Measurements from ENCODE around the gene LIPH. TPM values are rescaled to one million over a fixed set of nuclear protein-coding genes. Genes with fewer than 3 reads are reported as not detected.

The LIPH gene
- total and polyA plus RNA-seq, 10 of the 15 experiments (the other 5 are each of a cell fraction or from before 2014, with no cell fraction given): 2.2 to 11.1 (median 5.4) TPM

- TF ChIP-seq TCF3 (IDR thresholded peaks at IDR 0.05; ENCODE audit: borderline replicate concordance, insufficient read depth, low read depth, low read length): peak; percentile 82; the same call in 1 of the 2 replicates
- no peak for TF ChIP-seq NKRF (conservative IDR thresholded peaks at IDR 0.05)
- TF ChIP-seq, protein P1, sequence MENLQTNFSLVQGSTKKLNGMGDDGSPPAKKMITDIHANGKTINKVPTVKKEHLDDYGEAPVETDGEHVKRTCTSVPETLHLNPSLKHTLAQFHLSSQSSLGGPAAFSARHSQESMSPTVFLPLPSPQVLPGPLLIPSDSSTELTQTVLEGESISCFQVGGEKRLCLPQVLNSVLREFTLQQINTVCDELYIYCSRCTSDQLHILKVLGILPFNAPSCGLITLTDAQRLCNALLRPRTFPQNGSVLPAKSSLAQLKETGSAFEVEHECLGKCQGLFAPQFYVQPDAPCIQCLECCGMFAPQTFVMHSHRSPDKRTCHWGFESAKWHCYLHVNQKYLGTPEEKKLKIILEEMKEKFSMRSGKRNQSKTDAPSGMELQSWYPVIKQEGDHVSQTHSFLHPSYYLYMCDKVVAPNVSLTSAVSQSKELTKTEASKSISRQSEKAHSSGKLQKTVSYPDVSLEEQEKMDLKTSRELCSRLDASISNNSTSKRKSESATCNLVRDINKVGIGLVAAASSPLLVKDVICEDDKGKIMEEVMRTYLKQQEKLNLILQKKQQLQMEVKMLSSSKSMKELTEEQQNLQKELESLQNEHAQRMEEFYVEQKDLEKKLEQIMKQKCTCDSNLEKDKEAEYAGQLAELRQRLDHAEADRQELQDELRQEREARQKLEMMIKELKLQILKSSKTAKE (IDR thresholded peaks at IDR 0.05; ENCODE audit: low read depth, poor library complexity, severe bottlenecking): peak; percentile 86
- TF ChIP-seq TAF1 (IDR thresholded peaks at IDR 0.05; ENCODE audit: borderline replicate concordance, low read depth, low read length): peak; percentile 38; the same call in 1 of the 2 replicates
- TF ChIP-seq EGR1 (IDR thresholded peaks at IDR 0.05; ENCODE audit: borderline replicate concordance in 1 of 2, low read depth in 2 of 2, low read length in 2 of 2): peak in 1 of 2 experiments; percentile 49; a peak in 1 of 3 replicates
- peak; percentile 93 for TF ChIP-seq IKZF1 (conservative IDR thresholded peaks at IDR 0.05)
- no peak for TF ChIP-seq SIN3A (IDR thresholded peaks at IDR 0.05; ENCODE audit: low read depth, low read length)
- TF ChIP-seq RELA (IDR thresholded peaks at IDR 0.05; ENCODE audit: borderline replicate concordance, partially characterized antibody): no peak
- TF ChIP-seq, protein P2, sequence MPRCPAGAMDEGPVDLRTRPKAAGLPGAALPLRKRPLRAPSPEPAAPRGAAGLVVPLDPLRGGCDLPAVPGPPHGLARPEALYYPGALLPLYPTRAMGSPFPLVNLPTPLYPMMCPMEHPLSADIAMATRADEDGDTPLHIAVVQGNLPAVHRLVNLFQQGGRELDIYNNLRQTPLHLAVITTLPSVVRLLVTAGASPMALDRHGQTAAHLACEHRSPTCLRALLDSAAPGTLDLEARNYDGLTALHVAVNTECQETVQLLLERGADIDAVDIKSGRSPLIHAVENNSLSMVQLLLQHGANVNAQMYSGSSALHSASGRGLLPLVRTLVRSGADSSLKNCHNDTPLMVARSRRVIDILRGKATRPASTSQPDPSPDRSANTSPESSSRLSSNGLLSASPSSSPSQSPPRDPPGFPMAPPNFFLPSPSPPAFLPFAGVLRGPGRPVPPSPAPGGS (IDR thresholded peaks at IDR 0.05; ENCODE audit: borderline replicate concordance, insufficient read depth, low read depth, low read length, poor library complexity, severe bottlenecking): peak; percentile 66
- TF ChIP-seq RAD21 (IDR thresholded peaks at IDR 0.05; ENCODE audit: insufficient read depth, low read depth, low read length): peak; percentile 8; the same call in 1 of the 2 replicates
- TF ChIP-seq PAX5 (IDR thresholded peaks at IDR 0.05; ENCODE audit: borderline replicate concordance, low read depth, low read length): no peak; the same call in 1 of the 2 replicates
- no peak for TF ChIP-seq SMAD1 (IDR thresholded peaks at IDR 0.05; ENCODE audit: low read depth, partially characterized antibody)
- TF ChIP-seq, protein P3, sequence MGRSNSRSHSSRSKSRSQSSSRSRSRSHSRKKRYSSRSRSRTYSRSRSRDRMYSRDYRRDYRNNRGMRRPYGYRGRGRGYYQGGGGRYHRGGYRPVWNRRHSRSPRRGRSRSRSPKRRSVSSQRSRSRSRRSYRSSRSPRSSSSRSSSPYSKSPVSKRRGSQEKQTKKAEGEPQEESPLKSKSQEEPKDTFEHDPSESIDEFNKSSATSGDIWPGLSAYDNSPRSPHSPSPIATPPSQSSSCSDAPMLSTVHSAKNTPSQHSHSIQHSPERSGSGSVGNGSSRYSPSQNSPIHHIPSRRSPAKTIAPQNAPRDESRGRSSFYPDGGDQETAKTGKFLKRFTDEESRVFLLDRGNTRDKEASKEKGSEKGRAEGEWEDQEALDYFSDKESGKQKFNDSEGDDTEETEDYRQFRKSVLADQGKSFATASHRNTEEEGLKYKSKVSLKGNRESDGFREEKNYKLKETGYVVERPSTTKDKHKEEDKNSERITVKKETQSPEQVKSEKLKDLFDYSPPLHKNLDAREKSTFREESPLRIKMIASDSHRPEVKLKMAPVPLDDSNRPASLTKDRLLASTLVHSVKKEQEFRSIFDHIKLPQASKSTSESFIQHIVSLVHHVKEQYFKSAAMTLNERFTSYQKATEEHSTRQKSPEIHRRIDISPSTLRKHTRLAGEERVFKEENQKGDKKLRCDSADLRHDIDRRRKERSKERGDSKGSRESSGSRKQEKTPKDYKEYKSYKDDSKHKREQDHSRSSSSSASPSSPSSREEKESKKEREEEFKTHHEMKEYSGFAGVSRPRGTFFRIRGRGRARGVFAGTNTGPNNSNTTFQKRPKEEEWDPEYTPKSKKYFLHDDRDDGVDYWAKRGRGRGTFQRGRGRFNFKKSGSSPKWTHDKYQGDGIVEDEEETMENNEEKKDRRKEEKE (IDR thresholded peaks at IDR 0.05): no peak
- TF ChIP-seq, protein P4, sequence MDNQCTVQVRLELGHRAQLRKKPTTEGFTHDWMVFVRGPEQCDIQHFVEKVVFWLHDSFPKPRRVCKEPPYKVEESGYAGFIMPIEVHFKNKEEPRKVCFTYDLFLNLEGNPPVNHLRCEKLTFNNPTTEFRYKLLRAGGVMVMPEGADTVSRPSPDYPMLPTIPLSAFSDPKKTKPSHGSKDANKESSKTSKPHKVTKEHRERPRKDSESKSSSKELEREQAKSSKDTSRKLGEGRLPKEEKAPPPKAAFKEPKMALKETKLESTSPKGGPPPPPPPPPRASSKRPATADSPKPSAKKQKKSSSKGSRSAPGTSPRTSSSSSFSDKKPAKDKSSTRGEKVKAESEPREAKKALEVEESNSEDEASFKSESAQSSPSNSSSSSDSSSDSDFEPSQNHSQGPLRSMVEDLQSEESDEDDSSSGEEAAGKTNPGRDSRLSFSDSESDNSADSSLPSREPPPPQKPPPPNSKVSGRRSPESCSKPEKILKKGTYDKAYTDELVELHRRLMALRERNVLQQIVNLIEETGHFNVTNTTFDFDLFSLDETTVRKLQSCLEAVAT (IDR thresholded peaks at IDR 0.05): 0 out of 2 replicates have a peak, but pooled peaks have one; percentile 19
- peak; percentile 92 for TF ChIP-seq FOXM1 (IDR thresholded peaks at IDR 0.05; ENCODE audit: low read depth, low read length)
- no peak for TF ChIP-seq WRNIP1 (IDR thresholded peaks at IDR 0.05; ENCODE audit: borderline replicate concordance, low read depth, low read length)
- TF ChIP-seq NFIC (IDR thresholded peaks at IDR 0.05; ENCODE audit: low read depth, low read length): peak; percentile 97
- TF ChIP-seq NFYB (IDR thresholded peaks at IDR 0.05; ENCODE audit: insufficient read depth, low read depth, low read length): no peak
- TF ChIP-seq ZNF217 (IDR thresholded peaks at IDR 0.05): no peak
Measured at GRCh38 chr3:185537369-185537970, 14.9 kb downstream of the LIPH start (continued).

Data from GM12878 (cell line).